Jurkat, Clone E6-1 (cell line): Measurements from ENCODE around the gene MYLK3.

Experiments used
- DNase-seq: peaks from one replicate; pipeline ENCODE4 v3.0.0-alpha.2; 2011; ENCODE audit warnings: low read depth, low spot score
- H3K4me3 ChIP-seq: 2 replicates; pipeline ENCODE4 v1.5.1; 2011; ENCODE audit warnings: mild to moderate bottlenecking, low read length, control low read depth, moderate library complexity

The MYLK3 gene

DNA sequence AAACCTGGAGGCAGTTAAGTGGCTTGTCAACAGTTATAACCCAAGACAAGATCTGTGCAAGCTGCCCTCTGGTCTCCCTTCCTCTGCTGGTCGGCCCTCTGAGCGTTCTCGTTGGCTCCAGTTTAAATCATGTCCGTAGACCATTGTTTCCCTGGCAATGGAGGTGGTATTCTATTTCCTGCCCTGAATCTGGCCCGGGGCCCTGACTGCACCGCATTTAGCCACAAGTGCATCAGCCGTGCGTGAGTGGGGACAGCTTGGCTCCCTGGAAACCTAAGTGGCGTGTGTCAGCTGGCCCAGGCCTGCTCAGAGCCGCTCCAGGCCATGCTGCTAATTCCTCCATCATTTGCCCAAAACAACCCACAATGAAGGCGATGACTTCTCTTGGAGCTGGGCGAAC lies 15.0 kb upstream of the MYLK3 start:
- H3K4me3 ChIP-seq, result no peak overlapping the region
- DNase-seq, result no peak

DNA sequence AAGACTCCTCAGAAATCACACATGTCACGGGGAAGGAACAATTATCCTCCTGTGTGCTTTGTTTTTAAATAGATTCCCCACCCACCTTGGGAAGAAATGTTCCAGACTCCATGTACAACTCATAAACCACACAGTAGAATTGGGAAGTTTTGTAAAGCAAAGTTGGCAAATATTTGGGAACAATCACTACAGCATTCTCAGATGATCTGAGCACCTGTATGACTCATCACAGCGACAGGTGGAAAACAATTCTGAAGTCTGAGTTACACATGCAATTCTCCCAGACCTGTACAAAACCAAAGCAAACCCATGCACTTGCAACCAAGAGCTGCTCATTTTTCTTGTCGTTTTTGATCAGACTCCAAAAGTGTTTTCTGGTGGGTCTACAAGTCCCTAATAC lies 14.4 kb upstream of the MYLK3 start:
- no peak for DNase-seq
- no peak overlapping the region for H3K4me3 ChIP-seq

DNA sequence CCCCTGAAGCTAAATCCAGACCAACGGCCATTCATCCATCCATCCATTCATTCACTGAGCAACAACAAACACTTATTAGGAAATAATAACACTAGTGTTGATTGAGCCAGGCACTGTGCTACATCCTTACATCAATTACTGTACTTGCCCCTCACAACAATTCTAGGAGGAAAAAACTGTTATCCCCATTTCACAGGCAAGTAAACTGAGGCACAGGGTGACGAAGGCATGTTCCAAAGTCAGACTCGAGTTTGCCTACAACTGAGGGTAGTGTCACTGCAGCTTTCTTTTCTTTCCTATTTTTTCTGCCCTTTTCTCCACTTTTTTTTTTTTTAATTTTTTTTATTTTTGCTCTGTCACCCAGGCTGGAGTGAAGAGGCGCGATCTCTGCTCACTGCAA lies 11.2 kb upstream of the MYLK3 start:
- no peak for DNase-seq
- no peak overlapping the region for H3K4me3 ChIP-seq

DNA sequence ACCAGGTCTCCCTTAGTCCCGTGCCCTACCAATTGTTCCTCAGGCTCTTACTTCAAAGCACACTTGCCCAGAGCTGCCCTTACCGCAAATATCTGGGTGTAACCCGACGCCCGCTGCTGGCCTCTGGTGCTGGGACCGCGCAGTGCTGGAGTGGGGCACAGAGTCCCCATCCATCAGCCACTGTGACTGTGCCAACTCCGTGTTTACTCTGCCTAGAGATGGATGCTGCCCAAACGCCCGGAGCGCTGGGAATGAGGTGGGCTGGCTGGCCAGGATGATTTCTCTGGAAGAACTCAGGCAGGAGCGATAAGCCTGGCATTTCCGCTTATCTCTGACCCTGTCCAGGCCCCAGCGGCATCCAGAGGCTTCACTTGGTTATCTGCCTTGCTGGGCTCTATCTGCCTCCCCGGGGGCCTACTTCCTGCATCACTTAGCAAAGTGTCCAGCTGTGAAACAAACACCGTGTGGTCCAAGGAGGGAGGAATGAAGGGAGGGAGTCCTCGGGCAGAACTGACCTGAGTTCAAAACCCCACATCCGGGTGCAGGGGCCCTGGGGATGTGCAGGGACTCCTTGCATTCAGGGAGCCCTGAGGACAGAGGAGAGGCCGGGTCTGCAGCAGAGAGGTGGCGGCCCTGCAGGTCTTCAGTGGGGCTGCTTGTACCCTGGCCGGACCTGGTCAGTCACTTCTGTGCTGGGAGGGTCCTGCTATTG lies 9.4 kb upstream of the MYLK3 start:
- no peak overlapping the region for H3K4me3 ChIP-seq

DNA sequence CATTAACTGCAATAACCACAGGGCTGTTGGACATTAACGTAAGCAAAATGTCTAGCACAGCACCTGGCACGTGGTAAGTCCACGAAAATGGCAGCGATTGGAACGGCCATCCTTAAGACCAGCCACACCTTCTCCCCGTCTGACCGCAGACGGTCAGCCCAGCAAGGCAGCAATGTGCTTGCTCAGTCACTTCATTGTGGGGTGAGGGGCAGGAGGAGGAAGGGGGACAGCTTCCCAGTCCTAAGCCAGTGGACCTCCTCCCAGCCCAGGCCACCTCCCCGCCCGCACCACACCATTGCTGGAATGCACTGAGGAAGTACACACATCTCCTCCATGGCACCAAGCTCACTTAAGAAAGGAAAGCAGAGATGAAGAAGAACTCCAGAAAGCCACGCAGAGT lies 8.6 kb upstream of the MYLK3 start:
- no peak overlapping the region for H3K4me3 ChIP-seq
- DNase-seq, result no peak

More for the DNA sequence above, 9.4 kb upstream of the MYLK3 start:
- no peak for DNase-seq

DNA sequence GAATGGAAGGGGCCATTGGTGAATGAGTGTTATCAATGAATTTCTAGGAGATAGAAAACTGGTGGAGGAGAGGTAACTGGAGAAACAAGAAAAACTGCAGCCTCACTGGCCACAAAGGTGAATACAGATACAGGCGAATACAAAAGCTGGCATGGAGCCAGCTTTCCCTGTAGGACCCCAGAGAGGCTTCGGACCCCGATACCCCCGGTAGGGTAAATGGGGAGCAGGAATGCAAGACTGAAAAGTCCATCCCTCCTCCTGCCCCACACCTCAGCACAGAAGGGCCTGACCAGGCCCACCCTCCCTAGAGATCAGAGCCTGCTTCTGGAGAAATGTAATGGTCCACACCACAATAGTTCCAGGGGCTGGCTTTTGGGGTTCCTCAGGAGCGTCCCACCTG lies 4.9 kb upstream of the MYLK3 start:
- no peak overlapping the region for H3K4me3 ChIP-seq
- DNase-seq, result no peak

DNA sequence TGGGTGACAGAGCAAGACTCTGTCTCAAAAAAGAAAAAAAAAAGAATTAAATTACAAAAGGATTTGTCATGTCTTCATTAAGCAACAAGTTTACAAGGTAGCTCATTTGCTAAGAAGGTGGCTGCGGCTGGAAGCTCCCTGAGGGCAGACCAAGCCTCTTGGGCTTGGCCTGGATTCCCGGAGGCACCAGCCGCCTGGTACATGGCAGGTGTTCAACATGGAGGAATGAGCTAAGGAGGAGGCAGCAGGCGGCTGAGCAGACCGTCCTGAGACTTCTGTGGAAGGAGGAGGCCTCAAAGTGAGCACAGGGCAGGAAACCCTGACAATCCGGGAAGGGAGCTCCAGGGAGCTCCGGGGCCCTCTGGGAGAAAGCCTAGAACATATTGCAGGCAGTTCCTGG lies 3.2 kb upstream of the MYLK3 start:
- no peak for DNase-seq
- H3K4me3 ChIP-seq, result no peak overlapping the region

DNA sequence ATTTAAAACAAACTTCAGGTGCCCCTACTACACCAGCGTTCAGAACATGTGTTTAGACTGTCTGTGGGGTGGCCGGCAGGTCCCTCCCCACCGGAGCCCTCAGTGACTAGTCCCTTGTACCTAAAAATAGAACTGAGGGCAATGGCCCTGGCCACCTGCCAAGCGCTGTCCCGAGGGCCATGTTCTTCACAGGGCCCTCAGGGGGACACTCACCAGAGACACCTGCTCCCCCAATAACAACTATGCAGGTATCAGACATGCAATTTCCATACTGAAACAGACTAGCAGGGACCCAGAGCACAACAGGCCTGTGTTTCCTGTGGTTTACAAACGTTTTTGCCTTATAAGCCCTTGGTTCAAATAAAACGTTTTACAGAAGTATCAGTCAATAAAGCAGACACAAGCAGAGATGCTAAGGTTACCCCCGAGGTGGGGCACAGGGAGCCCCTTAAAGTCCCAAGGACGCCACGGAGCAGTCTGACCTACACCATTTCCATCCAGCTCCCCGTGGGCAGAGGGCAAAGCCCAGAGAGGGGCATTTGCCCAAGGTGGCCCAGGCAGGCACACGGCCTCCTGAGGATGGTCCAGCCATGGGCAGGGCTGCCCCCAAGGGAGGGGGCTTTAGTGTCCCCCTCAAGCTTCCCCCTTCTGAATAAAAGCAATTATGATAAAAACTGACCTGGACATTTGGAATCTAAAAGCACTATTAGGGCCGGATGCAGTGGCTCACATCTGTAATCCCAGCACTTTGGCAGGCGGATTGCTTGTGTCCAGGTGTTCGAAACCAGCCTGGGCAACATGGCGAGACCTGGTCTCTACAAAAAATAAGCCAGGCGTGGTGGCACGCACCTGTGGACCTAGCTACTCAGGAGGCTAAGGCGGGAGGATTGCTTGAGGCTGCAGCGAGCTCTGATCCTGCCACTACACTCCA lies 896 bp upstream of the MYLK3 start:
- H3K4me3 ChIP-seq, result no peak overlapping the region
- DNase-seq, result no peak

DNA sequence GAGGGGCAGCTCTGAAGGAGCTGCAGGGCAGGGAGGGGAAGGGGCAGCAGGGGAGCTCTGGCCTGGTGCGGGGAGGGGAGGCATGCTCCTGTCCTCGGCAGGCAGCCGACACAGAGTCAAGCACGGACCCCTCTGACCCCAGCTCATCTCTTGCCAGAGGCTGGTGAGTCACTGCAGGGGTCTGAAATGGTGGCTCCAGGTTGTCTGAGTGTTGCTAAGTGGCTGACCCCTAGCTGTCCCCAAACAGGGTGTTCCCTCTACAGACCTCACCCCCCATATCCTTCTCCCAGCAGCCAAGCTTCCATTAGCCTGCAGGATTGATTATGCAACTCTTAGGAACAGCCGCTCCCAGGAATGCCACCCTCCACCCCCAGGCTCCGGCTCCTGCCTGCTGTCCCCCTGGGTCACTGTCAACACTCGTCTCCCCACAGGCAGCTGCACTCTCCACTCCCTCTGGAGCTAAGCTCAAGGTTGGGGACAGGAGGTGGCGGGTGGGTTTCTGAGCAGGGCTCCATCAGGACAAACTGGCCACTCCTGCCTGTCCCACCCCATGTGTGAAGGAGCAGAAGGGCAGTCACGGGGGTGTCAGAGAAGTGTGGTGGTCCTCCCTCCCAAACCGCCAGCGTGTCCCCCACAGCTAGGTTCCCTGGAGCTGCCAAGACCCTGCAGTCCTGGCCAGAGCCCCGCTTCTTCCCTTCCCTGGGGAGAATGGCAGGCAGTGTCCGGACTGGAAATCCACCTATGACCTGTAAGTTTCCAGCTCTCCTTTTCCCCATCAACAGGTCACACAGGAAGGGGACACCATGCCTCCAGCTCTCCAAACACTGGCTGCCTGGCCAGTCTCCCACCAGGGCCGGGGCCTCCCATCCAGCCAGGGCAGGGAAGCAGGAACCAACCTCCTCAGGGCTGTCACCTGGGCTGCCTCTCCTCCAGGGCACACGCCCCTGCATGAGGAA lies 1.0 kb downstream of the MYLK3 start:
- H3K4me3 ChIP-seq, result no peak overlapping the region
- no peak for DNase-seq

DNA sequence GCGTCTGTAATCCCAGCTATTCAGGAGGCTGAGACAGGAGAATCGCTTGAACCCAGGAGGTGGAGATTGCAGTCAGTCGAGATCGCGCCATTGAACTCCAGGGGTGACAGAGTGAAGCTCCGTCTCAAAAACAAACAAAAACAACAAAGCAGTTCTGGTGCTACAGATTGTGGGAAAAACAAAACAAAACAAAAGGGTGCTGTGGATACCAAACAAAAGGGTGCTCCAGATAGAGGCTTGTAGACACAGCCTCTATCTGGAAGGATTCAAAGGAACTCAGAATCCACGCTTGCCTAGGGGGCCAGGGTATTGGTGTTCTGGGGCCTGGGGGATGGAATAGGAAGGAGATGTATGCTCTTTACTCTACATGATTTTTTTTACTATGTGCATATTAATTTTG lies 2.5 kb downstream of the MYLK3 start:
- no peak overlapping the region for H3K4me3 ChIP-seq
- no peak for DNase-seq

DNA sequence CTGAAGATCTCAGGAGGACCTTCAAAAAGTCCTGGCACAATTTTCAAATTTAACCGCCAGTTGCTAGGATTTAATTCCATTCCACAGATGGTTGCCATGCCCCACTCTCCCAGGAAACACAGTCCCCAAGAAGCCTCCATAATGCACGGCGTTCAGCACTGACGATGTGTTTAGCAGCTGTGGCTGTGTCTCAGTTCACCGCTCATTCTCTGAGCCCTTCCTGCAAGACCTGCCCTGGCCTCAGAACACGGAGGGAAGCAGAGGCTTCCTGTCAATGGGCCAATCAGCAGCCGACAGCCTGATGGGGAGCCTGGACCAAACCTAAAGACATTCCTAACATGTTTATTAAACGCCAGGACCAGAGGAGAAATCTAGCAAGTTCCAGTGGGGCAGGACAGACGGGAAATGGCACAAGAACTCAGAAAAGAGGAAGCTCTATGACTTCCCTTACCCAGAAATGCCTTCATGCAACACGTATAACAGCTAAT lies 4.9 kb downstream of the MYLK3 start:
- no peak for DNase-seq
- H3K4me3 ChIP-seq, result no peak overlapping the region

DNA sequence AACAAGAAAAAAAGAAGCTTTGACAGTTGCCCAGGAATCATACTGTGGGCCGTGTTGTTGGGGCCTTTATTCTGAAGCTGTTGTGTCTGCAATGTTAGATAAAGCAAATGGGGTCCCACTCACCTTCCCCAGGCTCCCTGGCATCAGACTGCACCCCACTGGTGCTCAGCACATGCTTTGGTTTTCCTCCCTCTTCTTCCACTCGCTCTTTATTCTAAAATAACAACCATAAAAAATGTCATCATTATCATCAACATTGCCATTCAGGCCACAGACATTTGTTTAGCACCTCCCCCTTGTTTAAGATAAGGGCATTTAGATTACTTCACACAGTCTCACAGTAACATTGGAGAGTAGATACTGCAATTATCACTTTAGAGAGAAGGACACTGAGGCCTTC lies 8.2 kb downstream of the MYLK3 start:
- DNase-seq, result no peak
- no peak overlapping the region for H3K4me3 ChIP-seq

DNA sequence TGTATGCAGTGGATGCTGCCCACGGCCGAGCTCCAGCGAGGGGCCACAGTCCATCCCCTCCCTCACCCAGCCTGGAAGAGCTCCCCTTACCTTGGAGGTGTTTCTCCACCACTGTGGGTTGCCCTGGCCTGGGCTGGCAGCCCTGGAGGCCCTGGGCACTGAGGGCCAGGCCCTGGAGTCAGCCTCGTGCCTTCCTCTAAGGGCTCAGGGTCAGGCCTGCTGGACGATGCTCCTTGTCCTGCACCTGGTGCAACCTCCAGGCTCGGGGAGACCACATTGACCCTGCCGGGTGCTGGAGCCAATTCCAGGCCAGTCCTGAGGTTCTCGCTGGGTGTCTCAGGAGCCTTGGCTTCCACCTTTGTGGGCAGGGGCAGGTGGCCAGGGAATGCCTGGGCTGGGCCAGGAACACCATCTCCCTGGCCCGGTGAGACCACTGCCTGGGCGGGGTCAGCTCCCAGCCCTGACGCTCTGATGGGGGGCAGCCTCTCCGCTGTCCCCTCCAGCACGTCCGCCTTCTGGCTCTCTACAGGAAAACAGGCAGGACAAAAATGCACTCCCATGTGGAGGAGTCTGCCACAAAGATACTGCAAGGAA lies 10.4 kb downstream of the MYLK3 start:
- DNase-seq, result no peak
- H3K4me3 ChIP-seq, result no peak overlapping the region

DNA sequence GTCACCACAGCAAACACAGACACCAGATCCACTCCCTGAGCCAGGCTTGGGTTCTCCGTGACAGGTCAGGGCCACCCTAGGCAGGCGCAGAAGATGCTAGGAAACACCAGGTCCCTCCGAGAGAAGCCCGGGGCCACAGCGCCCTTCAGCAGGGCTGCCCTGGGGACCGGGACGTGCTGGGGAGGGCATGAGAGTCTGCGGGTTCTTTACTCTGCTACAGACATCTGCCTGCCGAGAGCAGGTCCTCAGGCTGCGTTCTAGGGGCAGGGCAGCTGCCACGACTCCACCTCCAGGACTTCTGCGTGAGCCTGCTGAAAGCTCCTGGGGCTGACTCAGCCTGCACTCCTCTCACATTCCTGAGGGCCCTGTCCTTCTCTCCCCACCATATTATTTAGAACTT lies 11.4 kb downstream of the MYLK3 start:
- H3K4me3 ChIP-seq, result no peak overlapping the region
- DNase-seq, result no peak

DNA sequence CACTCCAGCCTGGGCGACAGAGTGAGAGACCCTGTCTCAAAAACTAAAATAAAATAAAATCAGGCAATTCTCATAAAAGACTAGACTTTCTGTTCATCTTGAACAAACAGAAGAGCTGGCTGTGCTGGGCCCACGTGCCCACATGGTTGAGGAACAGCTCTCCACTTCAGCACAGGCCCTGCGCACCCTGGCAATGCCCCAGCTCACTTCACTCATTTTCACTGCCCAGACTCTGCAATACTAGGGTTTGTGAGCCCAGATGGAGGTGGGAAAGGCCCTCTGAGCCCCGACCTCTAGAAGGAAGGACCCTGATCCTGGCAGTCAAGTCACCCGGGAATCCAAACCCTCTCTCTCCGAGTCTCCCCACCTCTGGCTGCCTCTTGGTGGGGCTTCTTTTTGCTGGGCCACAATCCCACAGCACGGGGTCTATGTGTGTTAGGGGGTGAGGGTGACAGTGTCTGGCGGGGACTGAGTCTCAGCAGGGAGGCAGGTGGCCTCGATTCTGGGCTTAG lies 14.8 kb downstream of the MYLK3 start:
- H3K4me3 ChIP-seq, result no peak overlapping the region
- DNase-seq, result no peak

DNA sequence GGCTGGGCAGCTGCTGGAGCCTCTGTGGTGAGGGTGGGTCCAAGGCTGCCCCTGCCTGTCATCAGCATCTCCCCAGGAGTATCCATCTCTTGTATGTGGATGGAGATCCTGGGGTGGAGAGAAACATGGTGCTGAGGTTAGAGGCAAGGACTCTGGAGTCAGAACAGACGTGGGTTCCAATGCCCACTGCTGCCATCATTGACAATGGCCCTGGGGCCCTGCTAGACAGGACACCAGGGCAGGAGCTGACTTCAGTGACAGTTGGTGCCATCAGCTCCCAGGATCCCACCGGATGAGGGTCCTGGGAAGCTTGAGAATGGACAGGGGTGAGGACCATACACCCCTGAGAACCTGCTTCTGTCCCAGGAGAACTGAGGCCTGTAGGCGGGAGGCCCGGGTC lies 15.6 kb downstream of the MYLK3 start:
- DNase-seq, result no peak
- H3K4me3 ChIP-seq, result no peak overlapping the region

DNA sequence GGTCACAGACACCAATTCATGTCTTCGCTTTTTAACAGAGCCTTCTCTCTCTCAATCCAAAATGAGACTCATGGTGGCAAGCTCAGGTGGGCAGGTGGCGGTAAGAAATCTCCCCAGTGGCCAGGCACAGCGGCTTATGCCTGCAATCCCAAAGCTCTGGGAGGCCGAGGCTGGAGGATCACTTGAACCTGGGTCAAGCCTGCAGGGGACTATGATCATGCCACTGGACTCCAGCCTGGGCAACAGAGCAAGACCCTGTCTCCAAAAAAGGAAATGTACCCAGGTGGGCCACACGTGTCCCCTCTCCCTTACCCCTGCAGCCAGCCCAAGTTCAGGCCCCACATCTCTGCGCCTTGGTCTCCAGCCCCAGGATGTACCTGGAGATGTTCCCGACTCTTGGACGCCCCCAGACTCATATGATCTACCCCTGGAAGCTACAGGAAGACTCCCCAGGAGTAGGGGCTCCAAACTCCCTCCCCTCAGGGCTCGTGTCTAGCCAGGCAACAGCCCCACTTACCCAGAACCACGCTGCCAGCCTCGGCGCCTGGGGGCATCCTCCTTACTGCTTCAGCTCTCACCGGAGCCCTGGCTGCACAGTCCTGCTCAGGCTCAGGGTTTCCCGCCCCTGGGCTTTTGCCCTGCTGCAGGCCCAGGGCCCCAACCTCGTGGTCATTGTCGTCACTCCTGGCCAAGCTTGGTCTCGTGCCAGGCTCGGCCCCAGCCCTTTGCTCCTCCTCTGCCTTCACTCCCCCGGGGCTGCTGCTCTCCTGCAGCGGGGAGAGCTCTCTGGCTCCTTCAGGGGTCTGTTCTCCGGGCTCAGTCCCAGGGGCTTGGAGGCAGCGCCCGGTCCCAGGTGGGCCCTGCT lies 16.2 kb downstream of the MYLK3 start:
- H3K4me3 ChIP-seq, result no peak overlapping the region

More for the DNA sequence above, 16.2 kb downstream of the MYLK3 start:
- no peak for DNase-seq
